AG04449 (cell line): ENCODE measurements around the gene EFTUD2.

Source experiments
- CTCF ChIA-PET: fragments of 350-600 bp; formaldehyde crosslinking; extraction: SDS; loops from one replicate; lab custom pipeline; 2021; ENCODE audit warnings: antibody characterized with exemption; lab: Yijun Ruan, JAX
- POLR2A ChIA-PET: fragments of 400-600, 350-600 bp; formaldehyde crosslinking; extraction: SDS; loops from one replicate; lab custom pipeline; 2020; ENCODE audit warnings: antibody characterized with exemption, inconsistent platforms; lab: Yijun Ruan, JAX
- DNase-seq: peaks from one replicate; pipeline ENCODE4 v3.0.0-alpha.2; 2010; ENCODE audit warnings: low read depth, low spot score
- H3K4me3 ChIP-seq: 2 replicates; pipeline ENCODE4 v1.5.1; 2011; ENCODE audit warnings: low read depth, mild to moderate bottlenecking, control low read depth, low read length
- TF ChIP-seq, protein P1 (sequence below): IDR thresholded peaks from one replicate; pipeline ENCODE4 v1.5.1; 2011; ENCODE audit warnings: mild to moderate bottlenecking, moderate library complexity, low read length, control low read depth, inconsistent platforms; ENCODE audit not compliant: insufficient read depth; ENCODE audit errors: missing control alignments

Gene EFTUD2

DNA sequence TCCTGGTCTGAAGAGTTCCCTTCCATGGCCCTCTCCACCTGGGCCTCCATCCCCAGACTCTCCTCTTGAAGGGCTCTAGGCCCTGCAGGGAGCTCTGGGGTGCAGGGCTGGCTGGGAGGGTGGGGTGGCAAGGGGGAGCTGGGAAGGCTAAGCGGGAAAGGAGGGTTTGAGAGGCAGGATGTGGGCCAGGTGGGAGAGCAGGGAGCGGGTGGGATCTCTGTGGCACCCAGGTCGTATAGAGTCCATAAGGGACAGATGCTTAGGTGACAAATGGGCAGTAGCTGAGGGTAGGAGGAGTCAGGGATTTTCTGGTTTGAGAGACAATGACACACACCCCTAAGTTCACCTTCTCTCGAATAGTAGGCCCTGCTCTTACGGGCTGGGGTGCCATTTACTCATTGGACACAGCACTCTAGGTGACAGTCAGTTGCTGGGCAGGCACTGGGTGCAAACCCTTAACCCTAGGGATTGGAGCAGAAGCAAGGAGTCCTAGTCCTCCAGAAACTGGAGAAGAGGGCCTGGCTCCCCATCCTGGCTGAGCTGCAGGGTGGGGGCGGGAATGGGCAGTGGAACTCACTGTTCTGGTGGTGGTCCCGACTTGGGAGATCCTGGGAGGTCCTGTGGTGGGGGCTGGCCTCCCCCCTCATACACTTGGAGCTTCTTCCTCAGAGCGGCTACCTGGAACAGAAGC, 33.0 kb upstream of the EFTUD2 start:
- TF ChIP-seq, protein P1, sequence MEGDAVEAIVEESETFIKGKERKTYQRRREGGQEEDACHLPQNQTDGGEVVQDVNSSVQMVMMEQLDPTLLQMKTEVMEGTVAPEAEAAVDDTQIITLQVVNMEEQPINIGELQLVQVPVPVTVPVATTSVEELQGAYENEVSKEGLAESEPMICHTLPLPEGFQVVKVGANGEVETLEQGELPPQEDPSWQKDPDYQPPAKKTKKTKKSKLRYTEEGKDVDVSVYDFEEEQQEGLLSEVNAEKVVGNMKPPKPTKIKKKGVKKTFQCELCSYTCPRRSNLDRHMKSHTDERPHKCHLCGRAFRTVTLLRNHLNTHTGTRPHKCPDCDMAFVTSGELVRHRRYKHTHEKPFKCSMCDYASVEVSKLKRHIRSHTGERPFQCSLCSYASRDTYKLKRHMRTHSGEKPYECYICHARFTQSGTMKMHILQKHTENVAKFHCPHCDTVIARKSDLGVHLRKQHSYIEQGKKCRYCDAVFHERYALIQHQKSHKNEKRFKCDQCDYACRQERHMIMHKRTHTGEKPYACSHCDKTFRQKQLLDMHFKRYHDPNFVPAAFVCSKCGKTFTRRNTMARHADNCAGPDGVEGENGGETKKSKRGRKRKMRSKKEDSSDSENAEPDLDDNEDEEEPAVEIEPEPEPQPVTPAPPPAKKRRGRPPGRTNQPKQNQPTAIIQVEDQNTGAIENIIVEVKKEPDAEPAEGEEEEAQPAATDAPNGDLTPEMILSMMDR: no peak
- H3K4me3 ChIP-seq: no peak overlapping the region
- POLR2A ChIA-PET: no interaction called here
- DNase-seq: no peak
- CTCF ChIA-PET: interaction anchor here (1.3 to 6.3 kb wide), 4 partner anchors 10 to 203 kb away, joined by 4 to 52 read pairs (median 27); partner anchors contain the start of gene ACBD4

DNA sequence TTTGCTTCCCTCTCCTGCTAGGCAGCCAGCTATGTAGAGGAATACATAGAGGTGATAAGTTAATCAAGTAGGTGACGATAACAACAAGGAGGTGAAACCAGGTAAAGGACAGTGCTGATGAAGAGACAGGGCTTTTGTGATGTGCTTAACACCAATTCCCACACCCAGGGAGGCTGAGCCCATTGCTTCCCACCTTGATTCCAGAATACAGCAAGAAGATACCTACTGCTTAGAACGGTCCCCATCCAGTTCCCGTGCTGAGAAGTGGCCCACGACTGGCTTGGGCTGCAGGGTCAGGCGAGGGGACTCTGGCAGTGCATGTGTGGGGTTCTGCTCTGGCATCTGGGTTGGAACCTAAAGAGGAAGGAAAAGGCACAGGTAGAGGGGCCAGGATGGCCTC, 32.1 kb upstream of the EFTUD2 start:
- POLR2A ChIA-PET: interaction anchor here (0.7 kb wide), 1 partner anchor 1041 kb away, joined by 3 read pairs; no protein-coding TSS in a partner anchor
- TF ChIP-seq, protein P1: no peak
- CTCF ChIA-PET: interaction anchor here (1.0 to 6.3 kb wide), 6 partner anchors 9 to 204 kb away, joined by 3 to 52 read pairs (median 4); partner anchors contain the start of gene ACBD4
- no peak overlapping the region for H3K4me3 ChIP-seq
- no peak for DNase-seq

DNA sequence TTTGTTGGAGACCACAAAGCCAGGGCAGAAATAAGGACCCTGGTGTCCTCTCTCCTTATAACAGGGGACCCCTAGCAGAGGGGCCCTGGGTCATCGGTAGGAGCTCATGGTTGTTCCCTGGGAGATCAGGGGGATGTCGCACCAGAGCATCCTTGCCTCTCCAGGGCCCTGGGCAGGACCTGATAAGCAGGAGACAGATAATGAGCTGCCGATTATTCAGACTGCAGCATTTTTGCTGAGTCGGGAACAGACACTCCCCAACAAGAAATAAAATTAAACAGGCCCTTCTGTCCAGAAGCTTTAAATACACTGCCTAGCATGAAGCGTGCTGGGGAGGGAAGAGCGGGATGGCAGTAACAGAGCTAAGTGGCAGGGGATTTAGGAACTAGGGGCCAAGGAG, 31.4 kb upstream of the EFTUD2 start:
- no peak for DNase-seq
- no peak overlapping the region for H3K4me3 ChIP-seq
- CTCF ChIA-PET: interaction anchor here (1.0 to 6.3 kb wide), 5 partner anchors 10 to 90 kb away, joined by 3 to 52 read pairs (median 3); no protein-coding TSS in a partner anchor
- TF ChIP-seq, protein P1: no peak
- POLR2A ChIA-PET: interaction anchor here (0.7 kb wide), 1 partner anchor 1041 kb away, joined by 3 read pairs; no protein-coding TSS in a partner anchor

DNA sequence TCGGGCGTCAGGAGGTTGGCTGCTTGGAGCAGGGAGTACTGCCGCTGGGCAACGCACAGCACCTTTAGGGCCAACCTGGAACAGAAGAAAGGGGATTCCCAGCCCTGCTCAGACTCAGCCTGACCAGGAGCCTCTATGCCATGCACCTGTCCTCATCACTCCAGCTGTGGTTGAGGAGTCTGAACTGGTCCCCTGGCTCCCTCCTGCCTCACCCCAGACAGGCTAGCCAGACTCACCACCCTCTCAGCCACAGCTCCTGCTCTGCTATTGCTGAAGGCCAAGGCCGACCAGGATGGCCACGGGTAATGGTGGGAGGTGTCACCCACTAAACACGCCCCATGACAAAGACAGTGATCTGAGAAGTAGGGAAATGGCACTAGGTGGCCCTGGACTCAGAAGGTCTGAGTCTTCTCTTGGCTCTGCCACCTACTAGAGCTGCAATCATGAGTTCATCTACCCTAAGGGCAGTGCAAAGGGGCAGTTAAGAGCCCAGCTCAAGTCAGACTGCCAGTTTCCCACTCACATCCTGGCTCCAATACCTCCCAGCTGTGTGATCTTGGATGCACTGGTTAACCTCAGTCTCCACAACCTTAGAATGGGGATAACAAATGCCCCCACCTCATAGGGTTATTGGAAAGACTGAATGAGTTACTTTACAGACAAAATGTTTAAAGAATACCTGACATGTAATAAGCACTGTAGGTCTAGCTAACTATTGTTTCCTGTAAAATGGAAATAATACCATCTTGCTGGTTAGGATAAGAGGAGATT, 29.9 kb upstream of the EFTUD2 start:
- POLR2A ChIA-PET: no interaction called here
- H3K4me3 ChIP-seq: no peak overlapping the region
- CTCF ChIA-PET: interaction anchor here (0.9 to 6.3 kb wide), 3 partner anchors 8 to 91 kb away, joined by 3 to 52 read pairs (median 49); no protein-coding TSS in a partner anchor
- TF ChIP-seq, protein P1: no peak
- DNase-seq: no peak

DNA sequence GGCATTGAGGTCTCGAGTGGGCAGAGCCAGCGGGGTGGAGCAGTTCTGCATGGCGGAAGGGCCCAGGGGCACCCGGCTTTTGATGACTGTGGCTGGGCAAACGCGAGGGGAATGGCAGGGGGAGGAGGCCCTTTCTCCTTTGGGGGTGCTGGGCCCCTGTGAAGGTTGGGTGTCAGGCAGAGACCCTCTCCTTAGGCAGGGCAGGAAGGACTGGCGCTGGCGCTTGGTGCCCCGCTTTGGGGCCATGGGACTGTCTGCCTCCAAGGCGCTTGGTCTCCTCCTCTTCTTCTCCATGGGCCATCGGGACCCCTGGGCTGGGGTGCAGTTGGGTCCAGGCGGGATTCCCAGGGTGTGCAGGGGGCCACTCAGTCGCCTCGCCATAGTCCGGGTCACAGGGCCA, 28.9 kb upstream of the EFTUD2 start:
- TF ChIP-seq, protein P1: no peak
- DNase-seq: no peak
- POLR2A ChIA-PET: no interaction called here
- CTCF ChIA-PET: interaction anchor here (1.0 to 22.1 kb wide), 5 partner anchors 17 to 324 kb away, joined by 3 to 673 read pairs (median 6); partner anchors contain the start of gene ACBD4
- H3K4me3 ChIP-seq: no peak overlapping the region
